Femur (tissue), 1 donor: ENCODE results near the gene KAT2B.
"Not testable (repeated sequence)": the region's sequence is repeated elsewhere in the genome, so short reads cannot be mapped to it uniquely, and the experiment has no call there.

Source experiments
- DNase-seq: peaks from one replicate; pipeline ENCODE4 v3.0.0-alpha.2; 2017

KAT2B gene

DNA sequence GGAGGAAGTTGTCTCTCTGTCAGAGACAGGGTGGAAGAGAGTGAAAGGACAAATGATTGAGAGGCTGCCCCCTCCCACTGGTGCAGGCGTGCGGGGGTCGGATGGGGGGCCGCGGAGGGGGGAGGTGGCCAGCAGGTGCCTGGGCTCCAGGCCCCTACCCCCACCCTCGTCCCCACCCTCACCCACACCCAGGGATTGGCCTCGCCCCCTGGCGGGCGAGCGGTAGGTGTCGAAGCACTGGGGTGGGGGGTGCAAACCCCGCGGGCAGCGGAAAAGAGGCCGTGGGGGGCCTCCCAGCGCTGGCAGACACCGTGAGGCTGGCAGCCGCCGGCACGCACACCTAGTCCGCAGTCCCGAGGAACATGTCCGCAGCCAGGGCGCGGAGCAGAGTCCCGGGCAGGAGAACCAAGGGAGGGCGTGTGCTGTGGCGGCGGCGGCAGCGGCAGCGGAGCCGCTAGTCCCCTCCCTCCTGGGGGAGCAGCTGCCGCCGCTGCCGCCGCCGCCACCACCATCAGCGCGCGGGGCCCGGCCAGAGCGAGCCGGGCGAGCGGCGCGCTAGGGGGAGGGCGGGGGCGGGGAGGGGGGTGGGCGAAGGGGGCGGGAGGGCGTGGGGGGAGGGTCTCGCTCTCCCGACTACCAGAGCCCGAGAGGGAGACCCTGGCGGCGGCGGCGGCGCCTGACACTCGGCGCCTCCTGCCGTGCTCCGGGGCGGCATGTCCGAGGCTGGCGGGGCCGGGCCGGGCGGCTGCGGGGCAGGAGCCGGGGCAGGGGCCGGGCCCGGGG, at the start of gene KAT2B:
TSS of gene KAT2B (plus strand) at position 682 of the 783 bp plus-strand sequence. CDS start at position 714, 32 bp downstream.
- DNase-seq = peak; percentile 86

DNA sequence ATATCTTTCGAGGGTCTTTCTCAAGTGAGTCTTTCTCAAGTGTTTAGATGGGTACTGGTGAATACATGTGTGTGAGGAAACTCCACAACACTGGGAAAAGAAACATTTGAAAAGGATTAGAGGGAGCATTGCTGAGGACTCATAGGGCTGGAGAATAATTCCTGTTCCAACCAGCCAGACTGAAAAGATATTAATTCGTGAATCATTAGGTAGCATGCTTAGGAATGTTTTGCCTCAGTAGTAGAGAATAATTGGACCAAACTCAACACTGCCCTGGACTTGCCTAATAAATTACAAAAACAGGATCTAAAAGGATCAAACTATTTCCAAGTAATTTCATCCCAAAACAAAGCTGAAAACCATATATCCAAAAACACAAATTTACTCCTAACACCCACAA, 45.5 kb upstream of the KAT2B start:
- DNase-seq = no peak

DNA sequence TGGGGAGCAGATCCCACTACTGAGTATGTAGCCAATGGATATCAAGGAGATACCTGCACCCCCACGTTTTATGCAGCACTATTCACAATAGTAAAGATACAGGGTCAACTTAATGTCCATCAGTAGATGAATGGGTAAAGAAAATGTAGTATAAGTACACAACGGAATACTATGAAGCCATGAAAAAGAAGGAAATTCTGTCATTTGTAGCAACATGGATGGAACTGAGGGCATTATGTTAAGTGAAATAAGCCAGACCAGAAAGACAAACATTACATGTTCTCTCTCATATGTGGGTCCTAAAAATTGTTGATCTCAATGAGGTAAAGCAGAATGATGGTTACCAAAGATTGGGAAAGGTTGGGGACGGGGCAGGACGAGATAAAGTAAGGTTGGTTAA, 42.7 kb upstream of the KAT2B start:
- DNase-seq = no peak

DNA sequence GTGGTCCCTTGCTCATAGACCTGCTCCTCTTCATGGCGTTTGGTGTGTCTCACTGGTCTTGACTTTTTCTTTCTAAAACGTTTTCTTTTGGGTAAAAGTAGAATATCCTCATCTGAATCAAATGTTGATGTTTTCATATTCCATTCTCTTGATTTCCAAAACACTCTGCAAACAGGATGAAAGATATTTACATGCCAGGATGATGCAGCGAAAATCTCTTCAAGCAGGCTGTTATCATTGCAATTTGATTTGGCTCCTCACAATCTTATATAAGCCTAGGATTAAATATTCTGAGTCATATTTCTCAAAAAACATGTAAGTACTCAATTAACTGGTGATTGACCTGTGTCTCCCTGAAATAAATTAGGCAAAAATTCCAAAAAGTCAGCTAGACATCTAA, 38.3 kb upstream of the KAT2B start:
- DNase-seq = no peak

DNA sequence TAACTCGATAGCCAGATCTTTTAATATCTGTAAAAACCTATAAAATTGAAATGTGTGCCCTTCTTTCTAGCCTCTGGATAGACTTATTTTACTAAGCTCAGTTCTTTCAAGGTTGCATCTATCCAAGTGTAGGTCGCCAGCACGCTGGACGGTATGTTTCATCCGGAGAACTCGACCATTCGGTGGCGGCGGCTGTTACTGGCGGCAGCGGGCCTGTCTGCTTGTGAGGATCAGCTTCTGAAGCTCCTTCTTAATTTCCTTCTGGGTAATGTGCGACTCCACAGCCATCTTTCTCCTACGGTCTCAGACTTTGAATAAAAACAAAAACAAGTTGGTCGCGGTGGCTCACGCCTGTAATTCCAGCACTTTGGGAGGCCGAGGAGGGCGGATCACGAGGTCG, 32.3 kb upstream of the KAT2B start:
- DNase-seq = no peak

DNA sequence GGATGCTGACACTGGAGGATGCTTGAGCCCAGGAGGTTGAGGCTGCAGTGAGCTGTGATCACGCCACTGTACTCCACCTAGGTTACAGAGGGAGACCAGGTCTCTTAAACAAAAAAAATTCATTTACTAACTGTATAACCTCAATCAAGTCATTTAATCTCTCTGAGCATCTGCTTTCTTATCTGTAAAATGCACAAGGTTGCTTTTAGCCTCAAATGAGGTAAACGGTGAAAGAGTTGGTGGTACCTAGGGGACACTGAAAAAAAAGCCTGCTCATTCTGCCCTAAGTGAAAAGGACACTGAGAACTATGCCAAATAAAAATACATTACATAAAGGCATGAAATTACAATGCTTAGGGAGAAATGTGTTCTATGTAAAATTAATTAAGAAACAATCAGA, 31.6 kb upstream of the KAT2B start:
- no peak for DNase-seq

DNA sequence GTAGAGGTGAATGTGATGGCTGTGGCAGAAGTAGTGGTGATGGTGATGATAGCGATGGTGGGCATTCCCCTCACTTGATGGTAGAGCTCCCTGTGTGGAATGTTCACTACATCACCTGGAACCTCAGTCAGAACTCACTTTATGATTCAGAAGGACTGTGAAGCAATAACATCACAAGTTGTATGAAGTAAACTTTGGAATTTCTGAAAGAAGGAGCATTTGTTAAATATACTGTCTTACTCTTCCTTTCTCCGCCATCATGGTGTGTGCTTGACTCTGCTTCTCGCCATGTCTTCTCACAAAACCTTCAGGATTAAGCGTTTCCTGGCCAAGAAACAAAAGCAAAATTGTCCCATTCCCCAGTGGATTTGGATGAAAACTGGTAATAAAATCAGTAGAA, 28.1 kb upstream of the KAT2B start, which contains the start of gene PP2D1:
TSS of gene PP2D1 (minus strand) at position 101 of the 400 bp plus-strand sequence. CDS start 192 bp downstream, outside the sequence.
- DNase-seq = no peak

DNA sequence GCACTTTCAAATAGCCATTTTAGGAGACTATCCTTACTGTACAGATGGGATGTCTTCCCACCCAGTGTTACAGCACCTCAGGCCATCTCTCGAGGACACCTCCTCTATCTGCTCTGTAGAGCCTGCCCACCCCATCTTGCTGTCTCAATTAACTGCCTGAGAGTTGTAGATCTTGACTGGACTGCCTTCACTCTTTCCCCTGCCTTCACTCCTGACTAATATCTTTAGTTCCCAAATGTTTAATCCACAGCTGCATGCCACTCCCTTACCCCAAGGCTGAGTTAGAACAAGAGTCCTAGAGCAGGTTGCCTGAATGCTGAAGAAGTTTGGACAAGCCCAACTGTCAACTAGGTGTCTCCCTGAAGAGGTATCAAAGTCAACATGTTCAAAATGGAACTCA, 26.9 kb upstream of the KAT2B start:
- no peak for DNase-seq

DNA sequence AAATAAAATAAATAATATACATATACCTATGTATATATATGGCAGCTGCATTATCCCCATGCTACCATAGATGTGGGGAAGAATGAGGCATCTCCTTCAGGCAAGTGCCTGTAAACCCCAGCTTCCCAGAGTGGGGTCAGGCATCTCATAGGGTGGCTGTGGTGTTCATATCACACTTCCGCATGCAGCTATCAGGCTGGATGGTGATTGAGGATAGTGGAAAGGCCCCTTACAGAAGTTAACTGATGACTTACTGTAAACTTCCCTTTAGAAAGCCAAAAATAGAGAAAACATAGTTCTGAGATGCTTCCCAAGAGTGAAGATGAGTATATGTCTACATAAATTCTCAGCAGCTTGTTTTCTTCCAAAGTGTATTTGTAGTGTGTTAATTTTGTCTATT, 24.7 kb upstream of the KAT2B start:
- DNase-seq = no peak

DNA sequence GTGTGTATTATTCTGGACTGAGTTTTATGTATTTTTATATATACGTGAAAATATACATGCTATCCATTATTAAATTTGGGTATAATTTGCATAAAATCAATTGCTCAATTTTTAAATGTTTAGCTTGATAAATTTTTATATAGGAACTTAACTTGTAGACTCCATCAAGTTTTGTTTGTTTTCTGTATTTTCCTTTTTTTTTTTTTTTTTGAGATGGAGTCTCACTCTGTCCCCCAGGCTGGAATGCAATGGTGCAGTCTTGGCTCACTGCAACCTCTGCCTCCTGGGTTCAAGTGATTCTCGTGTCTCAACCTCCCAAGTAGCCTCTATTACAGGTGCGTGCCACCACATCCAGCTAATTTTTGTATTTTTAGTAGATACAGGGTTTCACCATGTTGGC, 24.2 kb upstream of the KAT2B start:
- not testable (repeated sequence) for DNase-seq

DNA sequence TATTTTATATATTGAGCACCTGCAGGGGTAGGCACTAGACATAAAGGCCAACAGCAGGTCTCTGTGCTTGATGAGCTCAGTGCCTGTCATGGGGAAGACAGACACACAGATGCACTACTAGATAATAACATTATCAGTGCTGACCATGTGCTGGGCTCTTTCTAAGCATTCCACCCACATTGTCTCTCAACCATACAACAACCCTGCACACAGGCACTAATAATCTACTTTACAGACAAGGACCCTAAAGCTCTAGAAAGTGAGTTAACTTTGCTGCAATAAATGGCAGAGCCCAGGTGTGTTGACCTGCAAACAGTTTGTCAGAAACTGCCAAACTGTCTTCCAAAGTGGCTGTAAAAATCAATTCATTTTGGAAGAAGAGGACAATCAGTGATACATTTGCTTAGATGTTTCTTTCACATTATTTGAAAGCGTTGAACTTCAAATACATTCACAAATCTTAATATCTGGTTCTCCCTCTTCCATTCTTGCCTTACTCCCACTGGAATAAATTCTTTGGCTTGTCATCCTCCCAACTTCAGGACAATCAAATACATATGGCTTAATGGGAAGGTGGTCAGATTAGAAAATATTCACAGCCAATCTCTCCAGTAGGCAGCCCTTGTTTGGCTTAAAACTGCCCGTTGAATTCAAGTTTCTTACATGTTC, 17.2 kb upstream of the KAT2B start:
- no peak for DNase-seq

DNA sequence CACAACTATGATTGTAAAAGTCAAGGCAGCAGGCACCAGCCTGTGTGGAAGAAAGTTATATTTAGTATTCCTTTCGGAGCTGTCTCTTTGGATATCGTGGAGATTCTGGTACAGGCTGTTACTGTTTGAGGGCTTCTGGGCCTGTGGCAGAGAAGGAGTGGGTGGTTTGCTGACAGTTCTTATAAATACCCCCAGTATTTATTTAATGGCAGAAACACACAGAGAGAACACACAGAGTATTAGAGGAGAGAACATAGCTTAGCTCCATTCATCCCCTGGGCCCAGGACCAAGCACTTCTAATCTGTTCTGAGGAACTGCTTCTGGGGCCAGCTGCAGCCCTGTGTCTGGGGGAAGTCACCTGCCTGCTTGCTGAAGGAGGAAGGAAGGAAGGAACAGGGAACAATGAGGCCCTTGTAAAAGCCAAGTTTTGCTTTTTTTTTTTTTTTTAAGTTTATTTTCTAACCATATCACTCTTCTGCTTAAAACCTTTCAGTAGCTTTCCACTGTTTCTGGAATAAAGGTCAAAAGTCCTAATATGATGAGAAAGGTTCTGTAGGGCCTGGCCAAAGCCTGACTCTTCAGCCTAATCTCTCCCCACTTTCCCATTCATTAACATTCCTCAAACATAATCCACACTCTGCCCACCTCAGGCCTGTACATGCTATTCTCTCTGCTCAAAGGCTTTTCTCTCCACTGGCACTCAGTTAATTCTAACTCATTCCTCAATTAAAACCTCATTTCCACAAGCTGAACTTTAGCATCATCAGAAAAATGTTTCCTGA, 16.4 kb upstream of the KAT2B start:
- peak; percentile 36 for DNase-seq

DNA sequence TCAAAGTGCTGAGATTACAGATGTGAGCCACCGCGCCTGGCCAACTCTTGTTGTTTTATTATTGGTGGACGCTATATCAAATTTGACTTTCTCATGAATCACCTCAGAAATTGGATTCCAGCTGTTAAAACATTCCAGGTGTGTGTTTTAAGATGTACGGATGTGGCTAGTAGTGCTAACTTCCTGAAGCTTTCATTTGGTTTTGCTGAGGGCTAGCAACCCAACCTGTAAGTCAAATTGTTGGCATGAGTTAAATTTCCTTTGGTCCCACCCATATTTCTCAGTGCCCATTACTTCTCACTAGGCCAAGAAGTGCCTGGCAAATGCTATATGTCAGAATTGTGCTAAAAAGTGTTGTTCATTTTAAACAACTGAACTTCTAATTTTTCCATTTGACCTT, 13.1 kb upstream of the KAT2B start:
- DNase-seq = no peak

DNA sequence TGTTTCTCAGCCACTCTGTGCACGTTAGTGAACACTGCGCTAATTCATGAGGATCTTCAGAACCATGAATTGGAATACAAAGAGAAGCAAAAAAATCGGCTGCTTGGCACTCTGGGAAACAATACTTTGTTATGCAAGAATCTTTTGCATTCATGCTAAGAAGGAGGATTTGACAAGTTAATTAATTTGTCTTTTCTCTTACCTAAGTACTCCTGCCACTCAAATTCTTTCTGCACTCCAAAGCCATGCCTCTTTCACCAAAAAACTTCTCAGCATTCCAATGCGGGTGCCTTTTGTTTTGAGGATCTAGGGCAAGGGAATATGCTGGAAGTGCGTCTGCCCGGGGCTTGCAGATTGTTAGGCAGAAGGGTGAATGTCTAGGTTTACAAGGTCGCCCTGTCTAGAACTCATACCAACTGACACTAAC, 11.3 kb upstream of the KAT2B start:
- no peak for DNase-seq

DNA sequence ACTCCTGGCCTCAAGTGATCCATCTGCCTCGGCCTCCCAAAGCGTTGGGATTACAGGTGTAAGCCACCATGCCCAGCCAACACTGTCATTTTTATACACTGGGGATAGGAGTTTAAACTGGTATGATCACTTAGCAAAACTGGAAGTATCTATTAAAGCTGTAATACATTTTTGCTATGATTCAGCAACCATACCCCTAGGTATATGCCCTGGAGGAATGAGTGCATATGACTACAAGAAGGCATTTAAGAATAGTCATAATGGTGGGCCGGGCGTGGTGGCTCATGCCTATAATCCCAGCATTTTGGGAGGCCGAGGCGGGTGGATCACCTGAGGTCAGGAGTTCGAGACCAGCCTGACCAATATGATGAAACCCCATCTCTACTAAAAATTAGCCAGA, 8.3 kb upstream of the KAT2B start:
- not testable (repeated sequence) for DNase-seq

DNA sequence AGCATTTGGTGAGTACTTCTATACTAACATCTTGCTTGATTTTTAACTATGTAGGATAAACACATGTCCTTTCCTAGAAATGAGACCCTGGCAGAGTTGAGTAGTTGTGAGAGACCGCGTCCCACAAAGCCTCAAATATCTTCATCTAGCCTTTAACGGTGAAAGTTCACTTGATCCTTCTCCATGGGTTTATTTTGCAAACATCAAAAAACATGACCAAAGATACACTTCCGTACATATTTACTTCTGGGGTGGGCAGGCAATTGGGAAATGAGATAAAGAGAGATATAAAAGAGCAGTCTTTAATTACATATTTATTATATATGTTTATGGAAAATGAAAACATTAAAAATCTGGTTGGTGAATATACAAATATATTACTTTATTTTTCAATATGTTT, 5.2 kb upstream of the KAT2B start:
- DNase-seq = no peak

DNA sequence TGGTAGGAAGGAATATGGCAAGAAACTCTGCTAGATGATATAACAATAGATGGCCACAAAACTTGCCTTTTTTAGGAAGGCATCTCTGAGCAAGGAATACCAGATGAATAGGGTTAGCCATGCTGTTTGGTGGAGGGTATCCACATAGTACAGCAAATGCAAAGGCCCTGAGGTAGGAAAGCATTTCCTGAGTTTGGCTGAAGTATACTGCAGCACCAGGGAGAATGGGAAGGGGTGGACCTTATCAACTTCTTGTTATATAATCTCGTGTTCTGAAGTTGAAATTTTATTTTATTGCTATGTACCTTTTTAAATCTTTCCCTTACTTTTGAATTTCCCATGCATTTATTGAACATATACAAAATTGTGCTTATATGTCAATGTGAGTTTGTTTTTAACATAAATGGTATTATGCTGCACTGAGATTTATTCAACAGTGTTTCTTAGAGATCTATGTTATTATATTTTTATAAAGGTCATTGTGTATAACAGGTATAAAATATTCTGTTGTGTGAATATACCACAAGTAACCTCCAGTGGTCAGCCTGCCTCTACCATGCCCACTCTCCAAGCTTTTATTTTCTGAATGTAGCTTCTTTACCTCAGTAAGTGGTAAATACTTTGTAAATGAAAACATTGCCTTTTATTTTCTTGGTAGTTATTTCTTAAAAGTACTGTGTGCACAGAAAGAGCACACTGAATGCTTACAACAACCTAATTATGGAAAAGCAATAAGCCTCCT, 2.8 kb upstream of the KAT2B start:
- no peak for DNase-seq

DNA sequence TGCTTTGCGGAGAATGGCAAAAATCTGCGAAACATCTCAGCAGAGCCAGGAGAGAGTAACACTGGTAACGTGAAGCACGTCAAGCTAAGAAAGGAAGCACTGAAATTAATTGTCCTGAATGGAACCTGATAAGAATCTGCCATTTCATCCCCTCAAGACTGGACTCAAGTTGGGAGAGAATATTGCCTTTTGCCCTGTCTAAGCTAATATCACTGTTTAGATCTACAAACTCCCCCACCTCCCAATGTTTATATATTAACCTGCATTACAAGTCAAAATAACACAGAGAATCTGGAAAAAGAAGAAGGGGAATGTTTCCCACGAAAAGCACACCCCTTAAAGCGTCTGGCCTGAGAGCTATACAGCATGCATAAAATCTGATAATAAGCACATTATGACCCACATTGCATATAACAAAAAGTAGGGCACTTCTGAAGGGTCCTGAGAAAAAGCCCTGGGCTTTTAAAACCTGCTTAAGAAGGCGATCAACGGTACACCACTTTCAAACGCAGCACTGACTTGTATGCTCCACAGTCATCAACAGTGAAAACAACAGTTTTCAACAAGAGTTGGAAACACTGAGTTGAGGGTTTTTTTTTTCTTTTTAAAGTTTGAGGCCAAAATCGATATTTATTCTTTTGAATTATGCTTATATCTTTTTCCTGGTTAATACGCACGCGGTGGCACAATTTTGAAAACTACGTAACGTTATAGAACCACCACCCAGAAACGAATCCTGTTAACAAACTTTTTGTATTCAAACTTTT, 1.4 kb upstream of the KAT2B start:
- DNase-seq = no peak

DNA sequence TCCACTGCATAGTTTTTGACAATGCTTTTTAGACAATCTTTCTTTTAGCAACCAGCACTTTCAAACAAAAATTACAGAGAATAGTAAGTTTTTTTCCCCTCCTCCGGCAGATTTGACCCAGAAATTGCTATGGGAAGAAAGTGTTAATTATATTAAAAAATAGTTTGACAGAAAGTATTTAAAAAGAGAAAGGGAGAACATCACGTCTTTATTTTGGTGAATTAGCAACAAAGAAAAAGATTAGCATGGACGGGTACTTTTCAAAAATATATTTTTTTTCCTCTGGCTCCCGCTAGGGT, 831 bp upstream of the KAT2B start:
- DNase-seq = no peak

DNA sequence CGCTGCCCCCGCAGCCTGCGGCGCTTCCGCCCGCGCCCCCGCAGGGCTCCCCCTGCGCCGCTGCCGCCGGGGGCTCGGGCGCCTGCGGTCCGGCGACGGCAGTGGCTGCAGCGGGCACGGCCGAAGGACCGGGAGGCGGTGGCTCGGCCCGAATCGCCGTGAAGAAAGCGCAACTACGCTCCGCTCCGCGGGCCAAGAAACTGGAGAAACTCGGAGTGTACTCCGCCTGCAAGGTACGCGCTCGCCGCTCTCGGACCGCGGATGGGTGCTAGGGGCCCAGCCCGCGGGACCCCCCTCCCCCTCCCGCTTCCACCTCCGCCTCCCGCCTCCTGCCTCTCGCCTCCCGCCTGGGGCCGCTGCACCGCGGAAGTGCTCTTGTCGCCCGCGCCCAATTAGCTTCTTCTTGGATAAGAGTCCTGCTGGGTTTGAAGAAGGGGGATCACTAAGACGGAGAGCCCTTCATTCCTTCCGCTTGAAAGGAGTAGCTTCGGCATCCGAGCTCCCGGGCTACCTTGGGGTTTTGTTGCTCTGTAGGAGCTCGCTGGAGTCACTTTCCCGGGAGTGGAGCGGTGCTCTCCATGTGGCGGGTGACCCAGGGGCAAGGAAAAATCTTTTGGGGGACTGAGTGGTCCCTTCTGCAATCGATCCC, 426 bp downstream of the KAT2B start:
- DNase-seq = peak; percentile 84

DNA sequence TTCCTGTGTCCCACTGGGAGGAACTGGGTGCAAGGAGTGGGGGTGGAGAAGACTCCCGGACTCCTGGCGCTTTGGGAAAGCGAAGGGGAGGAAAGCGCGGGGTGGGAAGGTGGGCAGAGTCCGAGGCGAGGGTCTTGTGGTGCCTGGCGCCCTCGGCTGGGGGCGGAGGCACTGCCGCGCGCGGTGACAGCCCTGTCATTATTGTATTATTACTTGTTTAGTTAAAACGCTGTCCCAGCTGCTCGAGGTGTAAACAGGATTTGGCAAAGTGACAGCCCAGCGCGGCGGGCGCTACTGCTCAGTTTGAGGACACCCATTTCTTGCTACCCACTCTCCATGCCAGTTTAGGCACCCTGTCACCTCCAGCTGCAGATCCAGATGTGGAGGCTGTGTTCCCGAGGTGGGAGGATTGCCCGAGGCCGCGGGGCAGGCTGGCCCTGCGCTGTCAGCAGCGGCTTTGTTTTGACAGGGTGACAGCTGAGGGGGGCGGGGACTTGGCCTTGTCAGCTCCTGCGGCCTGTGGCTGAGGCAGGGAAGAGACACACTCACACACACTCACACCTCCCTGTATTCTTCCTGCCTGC, 1.0 kb downstream of the KAT2B start:
- DNase-seq = peak; percentile 92
